Peyer's patch (tissue), 4 donors: ENCODE results near the gene NUFIP1. TPM values are rescaled to one million over a fixed set of nuclear protein-coding genes. Genes with fewer than 3 reads are reported as not detected.

ENCODE experiments used
- DNase-seq, 3 donors: peaks; one replicate each; pipeline ENCODE4 v3.0.0-alpha.2; 2017 to 2019
- H3K27ac ChIP-seq, 4 donors: fragments of 200-600 bp; sonication (generic); one replicate each; pipeline ENCODE4 v1.5.1; 2016 to 2019
- H3K27me3 ChIP-seq, 2 donors: fragments of 200-600 bp; sonication (generic); one replicate each; pipeline ENCODE4 v1.5.1; 2019
- H3K36me3 ChIP-seq, 3 donors: fragments of 200-600 bp; sonication (generic); one replicate each; pipeline ENCODE4 v1.5.1; 2016 to 2019
- H3K4me1 ChIP-seq, 4 donors: fragments of 200-600 bp; sonication (generic); one replicate each; pipeline ENCODE4 v1.5.1; 2016 to 2019
- H3K4me3 ChIP-seq, 4 donors: fragments of 200-600 bp; sonication (generic); 1 replicate in 3 of 4; 2 replicates in 1 of 4; pipeline ENCODE4 v1.5.1; 2016 to 2019; ENCODE audit warnings: mild to moderate bottlenecking in 1 of 4
- H3K9me3 ChIP-seq, 4 donors: fragments of 200-600 bp; sonication (generic); one replicate each; pipeline ENCODE4 v1.5.1; 2016 to 2019; ENCODE audit warnings: mild to moderate bottlenecking in 1 of 4
- POLR2A ChIP-seq, 2 donors: fragments of 450-650 bp; IDR thresholded peaks; one replicate each; pipeline ENCODE4 v1.5.1; 2017; ENCODE audit warnings: antibody characterized with exemption in 2 of 2, mild to moderate bottlenecking in 2 of 2, moderate library complexity in 2 of 2
- total RNA-seq, 4 donors: library from RNA; depleted of rRNA; stranded (reverse); fragments of >200 nt; gene quantifications; one replicate each; pipeline ENCODE4 v1.1.0, GENCODE V29; 2016
- TF ChIP-seq, protein P1 (sequence below), 6 experiments: fragments of 450-650 bp in 4 of 6; fragments of 200-600 bp in 2 of 6; sonication (generic) in 1 of 6; IDR thresholded peaks; one replicate each; pipeline ENCODE4 v1.5.1; 2017 to 2019; ENCODE audit warnings: antibody characterized with exemption in 6 of 6, mild to moderate bottlenecking in 3 of 6, moderate library complexity in 1 of 6

The NUFIP1 gene
- total RNA-seq, 4 donors from 2014 or later = 0.76 to 4.1 (median 2.1) TPM

DNA sequence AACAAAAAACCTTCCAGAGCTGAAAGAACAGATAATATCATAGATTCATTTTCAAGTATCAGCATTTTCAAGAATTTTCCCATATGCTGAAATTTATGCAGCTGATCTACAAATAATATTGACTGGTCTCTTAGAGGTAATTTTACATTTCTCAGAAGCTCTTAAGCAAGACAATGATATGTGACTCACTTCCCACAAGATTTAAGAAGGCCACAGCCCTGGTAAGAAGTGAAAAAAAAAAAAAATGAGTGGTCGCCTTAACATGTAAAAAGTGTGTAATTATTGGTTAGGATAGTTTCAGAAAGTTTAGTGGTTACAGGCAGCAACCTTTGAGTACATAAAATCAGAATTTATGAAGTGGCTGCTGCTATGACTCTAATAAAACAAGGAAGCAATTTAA lies 54.5 kb downstream of the NUFIP1 start:
- H3K36me3 ChIP-seq = no peaks in the 10 kb centered on the region
- H3K27me3 ChIP-seq = no peaks in the 10 kb centered on the region
- TF ChIP-seq, protein P1, sequence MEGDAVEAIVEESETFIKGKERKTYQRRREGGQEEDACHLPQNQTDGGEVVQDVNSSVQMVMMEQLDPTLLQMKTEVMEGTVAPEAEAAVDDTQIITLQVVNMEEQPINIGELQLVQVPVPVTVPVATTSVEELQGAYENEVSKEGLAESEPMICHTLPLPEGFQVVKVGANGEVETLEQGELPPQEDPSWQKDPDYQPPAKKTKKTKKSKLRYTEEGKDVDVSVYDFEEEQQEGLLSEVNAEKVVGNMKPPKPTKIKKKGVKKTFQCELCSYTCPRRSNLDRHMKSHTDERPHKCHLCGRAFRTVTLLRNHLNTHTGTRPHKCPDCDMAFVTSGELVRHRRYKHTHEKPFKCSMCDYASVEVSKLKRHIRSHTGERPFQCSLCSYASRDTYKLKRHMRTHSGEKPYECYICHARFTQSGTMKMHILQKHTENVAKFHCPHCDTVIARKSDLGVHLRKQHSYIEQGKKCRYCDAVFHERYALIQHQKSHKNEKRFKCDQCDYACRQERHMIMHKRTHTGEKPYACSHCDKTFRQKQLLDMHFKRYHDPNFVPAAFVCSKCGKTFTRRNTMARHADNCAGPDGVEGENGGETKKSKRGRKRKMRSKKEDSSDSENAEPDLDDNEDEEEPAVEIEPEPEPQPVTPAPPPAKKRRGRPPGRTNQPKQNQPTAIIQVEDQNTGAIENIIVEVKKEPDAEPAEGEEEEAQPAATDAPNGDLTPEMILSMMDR (IDR thresholded peaks at IDR 0.05) = no peak
- TF ChIP-seq POLR2A (IDR thresholded peaks at IDR 0.05) = no peak
- H3K27ac ChIP-seq = no peak overlapping the region
- no peaks in the 10 kb centered on the region for H3K9me3 ChIP-seq
- no peak for DNase-seq
- no peak overlapping the region for H3K4me3 ChIP-seq
- H3K4me1 ChIP-seq = no peaks in the 10 kb centered on the region

DNA sequence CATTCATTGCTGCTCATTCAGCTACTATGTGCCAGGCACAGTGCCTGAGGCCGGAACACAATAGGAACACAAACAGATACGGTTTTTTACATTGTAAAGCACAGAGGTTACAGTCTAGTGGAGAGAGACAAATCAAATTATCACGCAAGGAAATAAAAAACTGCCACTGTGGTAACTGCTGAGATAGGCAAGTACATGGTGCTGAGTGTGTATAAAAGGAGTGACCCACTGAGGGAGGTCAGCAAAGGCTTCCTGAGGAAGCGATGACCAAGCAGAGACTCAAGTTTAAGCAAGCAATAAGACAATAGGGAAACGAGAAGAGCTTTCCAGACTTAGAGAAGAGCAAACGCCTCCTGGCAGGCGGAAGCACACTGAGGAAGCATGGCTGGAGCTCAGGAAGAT lies 56.4 kb downstream of the NUFIP1 start:
- Histone ChIP-seq H3K27me3 (no peaks in the 10 kb centered on the region), H3K4me3 (no peak overlapping the region), H3K4me1 (no peaks in the 10 kb centered on the region), H3K27ac (peak overlapping the region in 1 of 4 donors; percentile 30), H3K9me3 (no peaks in the 10 kb centered on the region), H3K36me3 (no peaks in the 10 kb centered on the region)
- no peak for DNase-seq
- TF ChIP-seq, protein P1 (IDR thresholded peaks at IDR 0.05) = no peak
- TF ChIP-seq POLR2A (IDR thresholded peaks at IDR 0.05) = no peak

DNA sequence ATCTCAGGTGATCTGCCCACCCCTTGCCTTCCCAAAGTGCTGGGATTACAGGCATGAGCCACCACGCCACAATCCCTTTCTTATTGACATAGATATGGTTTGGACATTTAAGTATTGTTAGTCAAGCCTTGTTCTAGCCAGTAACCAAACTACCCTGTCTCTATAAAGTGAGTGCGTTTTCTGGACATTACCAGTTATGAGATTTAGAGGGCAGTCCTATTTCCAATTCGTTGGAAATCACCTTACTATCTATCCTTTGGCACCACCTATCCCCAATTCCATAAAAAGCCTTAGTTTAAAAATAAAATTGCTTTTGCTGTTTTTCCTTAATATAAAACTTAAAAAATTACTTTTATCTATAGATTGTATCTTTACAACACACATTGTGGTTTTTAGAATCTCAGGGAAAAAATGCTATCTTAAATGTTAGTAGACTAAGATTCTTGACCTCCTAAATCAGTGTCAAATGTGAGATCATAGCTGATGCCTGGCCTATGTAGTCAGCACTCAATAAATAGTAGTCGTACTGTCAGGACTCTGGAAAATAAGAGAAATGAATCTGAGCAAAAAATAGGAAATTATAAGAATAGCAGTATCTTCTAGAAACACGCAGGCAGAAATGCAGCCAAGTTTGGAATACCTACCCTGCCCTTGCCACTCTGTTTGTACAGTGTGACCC lies 57.0 kb downstream of the NUFIP1 start:
- no peaks in the 10 kb centered on the region for H3K4me1 ChIP-seq
- peak overlapping the region in 2 of 4 donors; percentile 25 to 30 for H3K27ac ChIP-seq
- TF ChIP-seq, protein P1 (IDR thresholded peaks at IDR 0.05) = no peak
- TF ChIP-seq POLR2A (IDR thresholded peaks at IDR 0.05) = no peak
- DNase-seq = no peak
- no peaks in the 10 kb centered on the region for H3K36me3 ChIP-seq
- no peak overlapping the region for H3K4me3 ChIP-seq
- H3K27me3 ChIP-seq = no peaks in the 10 kb centered on the region
- no peaks in the 10 kb centered on the region for H3K9me3 ChIP-seq

DNA sequence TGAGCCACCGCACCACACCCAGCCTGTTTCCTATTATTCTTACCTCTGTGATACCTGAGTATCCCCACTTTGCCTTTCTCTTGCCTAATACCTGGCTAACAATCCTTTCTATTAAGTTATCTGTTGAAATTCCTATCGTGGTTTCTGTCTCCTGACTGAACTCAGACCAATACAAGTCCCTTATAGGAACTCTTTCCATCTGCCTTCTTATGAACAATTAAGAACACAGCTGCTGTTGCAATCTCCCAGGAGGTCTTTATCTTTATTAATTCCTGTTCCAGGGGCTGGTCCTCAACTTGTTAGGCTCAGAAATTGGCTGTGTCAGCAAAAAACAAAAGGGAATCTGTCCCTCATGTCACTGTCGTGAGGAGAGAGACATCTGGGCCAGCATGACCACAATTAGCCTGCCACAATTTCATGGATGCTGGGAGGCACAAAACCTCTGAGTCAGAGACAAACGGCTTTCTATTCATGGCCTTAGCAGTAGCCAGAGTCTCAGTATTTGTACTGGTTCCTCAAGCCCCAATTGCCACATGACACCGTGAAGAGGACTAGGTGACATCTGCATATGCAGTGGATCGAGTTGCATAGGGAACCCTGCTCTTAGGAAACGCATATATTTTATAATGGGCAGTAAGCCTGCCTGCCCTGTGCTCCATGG lies 58.2 kb downstream of the NUFIP1 start:
- no peaks in the 10 kb centered on the region for H3K4me1 ChIP-seq
- TF ChIP-seq, protein P1 (IDR thresholded peaks at IDR 0.05) = no peak
- no peak for TF ChIP-seq POLR2A (IDR thresholded peaks at IDR 0.05)
- H3K9me3 ChIP-seq = no peaks in the 10 kb centered on the region
- H3K27ac ChIP-seq = no peak overlapping the region
- no peak overlapping the region for H3K4me3 ChIP-seq
- DNase-seq = no peak
- H3K36me3 ChIP-seq = no peaks in the 10 kb centered on the region
- no peaks in the 10 kb centered on the region for H3K27me3 ChIP-seq

DNA sequence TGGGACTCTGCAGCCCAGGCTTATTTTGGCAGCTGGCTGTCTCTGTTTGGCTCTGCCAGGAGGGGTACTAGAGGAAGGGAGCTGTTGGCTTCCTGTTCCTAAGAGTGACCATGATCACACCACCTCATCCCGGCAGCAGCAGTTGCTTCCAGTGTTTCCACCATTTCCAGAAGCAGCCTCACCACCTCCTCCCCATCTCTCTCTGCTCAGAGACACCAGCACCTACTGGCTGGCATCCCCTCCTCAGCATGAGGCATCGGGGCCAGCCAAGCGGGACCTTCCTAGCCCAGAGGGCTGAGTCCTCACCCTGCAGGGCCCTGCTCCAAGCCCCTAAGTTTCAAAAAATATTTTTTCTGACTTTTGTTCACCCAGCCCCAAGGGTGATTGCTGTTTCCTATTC lies 59.0 kb downstream of the NUFIP1 start:
- Histone ChIP-seq H3K4me3 (no peak overlapping the region), H3K4me1 (no peaks in the 10 kb centered on the region), H3K36me3 (no peaks in the 10 kb centered on the region), H3K9me3 (no peaks in the 10 kb centered on the region), H3K27me3 (no peaks in the 10 kb centered on the region), H3K27ac (no peak overlapping the region)
- no peak for TF ChIP-seq POLR2A (IDR thresholded peaks at IDR 0.05)
- TF ChIP-seq, protein P1 (IDR thresholded peaks at IDR 0.05) = no peak
- no peak for DNase-seq
